Spleen (tissue), 11 donors: ENCODE results near the gene SEPHS1. TPM values are rescaled to one million over a fixed set of nuclear protein-coding genes. Genes with fewer than 3 reads are reported as not detected.

Experiments
- DNase-seq: peaks from one replicate; pipeline ENCODE4 v3.0.0-alpha.2; 2020
- H3K27ac ChIP-seq, 8 donors: fragments of 200-600 bp; sonication (generic) in 7 of 8; 1 replicate in 4 of 8; 2 replicates in 4 of 8; pipeline versions ENCODE4 v1.5.0 to v1.8.0; 2016 to 2021; ENCODE audit warnings: inconsistent platforms in 4 of 8, mild to moderate bottlenecking in 4 of 8, moderate library complexity in 1 of 8
- H3K27me3 ChIP-seq, 7 donors: fragments of 200-600 bp; sonication (generic) in 6 of 7; replicated peaks in 1 of 7; 1 replicate in 4 of 7; 2 replicates in 3 of 7; pipeline versions ENCODE4 v1.5.0 to v1.8.0; 2016 to 2021; ENCODE audit warnings: inconsistent platforms in 3 of 7, mild to moderate bottlenecking in 1 of 7
- H3K36me3 ChIP-seq, 6 donors: fragments of 200-600 bp; sonication (generic) in 5 of 6; 1 replicate in 4 of 6; 2 replicates in 2 of 6; pipeline versions ENCODE4 v1.5.0 to v1.8.0; 2016 to 2021; ENCODE audit warnings: inconsistent platforms in 2 of 6
- H3K4me1 ChIP-seq, 6 donors: fragments of 200-600 bp; sonication (generic) in 5 of 6; 1 replicate in 3 of 6; 2 replicates in 3 of 6; pipeline versions ENCODE4 v1.5.0 to v1.8.0; 2016 to 2021; ENCODE audit warnings: inconsistent platforms in 3 of 6
- H3K4me3 ChIP-seq, 8 donors: fragments of 200-600 bp; sonication (generic) in 7 of 8; 1 replicate in 4 of 8; 2 replicates in 4 of 8; pipeline versions ENCODE4 v1.5.0 to v1.8.0; 2016 to 2021; ENCODE audit warnings: inconsistent platforms in 4 of 8, mild to moderate bottlenecking in 4 of 8, moderate library complexity in 2 of 8
- H3K9me3 ChIP-seq, 8 donors: fragments of 200-600 bp; sonication (generic) in 7 of 8; 1 replicate in 4 of 8; 2 replicates in 4 of 8; pipeline versions ENCODE4 v1.5.0 to v1.8.0; 2016 to 2021; ENCODE audit warnings: inconsistent platforms in 4 of 8
- POLR2A ChIP-seq, 3 donors: fragments of 450-650 bp; IDR thresholded peaks; one replicate each; pipeline ENCODE4 v1.5.1; 2017; ENCODE audit warnings: antibody characterized with exemption in 3 of 3, mild to moderate bottlenecking in 1 of 3
- POLR2AphosphoS5 ChIP-seq, 3 donors: sonication (generic); formaldehyde crosslinking; IDR thresholded peaks; one replicate each; pipeline ENCODE4 v1.5.1; 2017; ENCODE audit warnings: antibody characterized with exemption in 3 of 3
- WGBS, 5 donors: extraction: QIAGEN DNeasy Blood & Tissue Kit in 3 of 5; methylation state at CpG; one replicate each; pipeline versions ENCODE4 v1.1.5 to v1.1.7; 2013 to 2018; 5-methylcytosine and 5-hydroxymethylcytosine counted together
- intact Hi-C: fragments of 100-400 bp; cut with DNase I; formaldehyde crosslinking; loops from one replicate; pipeline ENCODE4 v1.15.0; 2023; ENCODE audit warnings: low total_unique reads
- polyA plus RNA-seq, 3 donors: library from polyadenylated mRNA; stranded (reverse); fragments of 200-250 nt; gene quantifications; one replicate each; pipeline ENCODE4 v1.2.1, GENCODE V29; 2013
- total RNA-seq, 7 donors: library from RNA; depleted of rRNA in 3 of 7; stranded (reverse); fragments of >200 nt in 3 of 7; fragmentation: NEBNext Ultra II Directional in 4 of 7; extraction: Animal tissue kit (Norgen Biotek cat#: 25700) in 4 of 7; gene quantifications; one replicate each; pipeline versions ENCODE4 v1.1.0 to v1.2.1, GENCODE V29; 2016 to 2021
- TF ChIP-seq, protein P1 (sequence below), 11 experiments: fragments of 200-600 bp in 7 of 11; fragments of 450-650 bp in 4 of 11; sonication (generic) in 4 of 11; IDR thresholded peaks in 8 of 11; conservative IDR thresholded peaks in 3 of 11; 1 replicate in 7 of 11; 2 replicates in 4 of 11; pipeline versions ENCODE4 v1.4.0 to v1.8.0; 2016 to 2021; ENCODE audit warnings: antibody characterized with exemption in 11 of 11, inconsistent platforms in 4 of 11, mild to moderate bottlenecking in 1 of 11
- donor health status: healthy with polysubstance abuse.
- donor health status: DM: no; HTN: no; CAD: no; lungs with moderate emphysema.
- donor health status: DM: no; HTN: no; CAD: no.
- donor health status: Bipolar disorder and iron deficiency.
- donor health status: healthy.
- donor health status: DM: no; HTN: no; CAD: no.
- donor health status: DM: yes; HTN: yes; CAD: no.

SEPHS1 gene
- total and polyA plus RNA-seq, 10 donors = 15.4 to 44.0 (median 28.0) TPM

- Histone ChIP-seq H3K27ac (peak within 1 kb of the TSS; percentile 93 to 98 (median 95)), H3K27me3 (no peaks in the 10 kb centered on the region), H3K36me3 (peaks cover 0 to 8% (median 0%) of the 10 kb centered on the region in 6 donors), H3K4me1 (peaks cover 14 to 43% (median 32%) of the 10 kb centered on the region in 6 donors), H3K9me3 (no peaks in the 10 kb centered on the region), H3K4me3 (peak within 1 kb of the TSS; percentile 63 to 90 (median 69))
- WGBS, 5 donors = 0 to 1% (median 0%) methylated on average over 50 to 88 of the region's 88 CpGs
- TF ChIP-seq POLR2A (IDR thresholded peaks at IDR 0.05) (peak in 1 of 3 donors; percentile 63), POLR2AphosphoS5 (IDR thresholded peaks at IDR 0.05) (peak; percentile 75 to 84 (median 83))
- TF ChIP-seq, protein P1, sequence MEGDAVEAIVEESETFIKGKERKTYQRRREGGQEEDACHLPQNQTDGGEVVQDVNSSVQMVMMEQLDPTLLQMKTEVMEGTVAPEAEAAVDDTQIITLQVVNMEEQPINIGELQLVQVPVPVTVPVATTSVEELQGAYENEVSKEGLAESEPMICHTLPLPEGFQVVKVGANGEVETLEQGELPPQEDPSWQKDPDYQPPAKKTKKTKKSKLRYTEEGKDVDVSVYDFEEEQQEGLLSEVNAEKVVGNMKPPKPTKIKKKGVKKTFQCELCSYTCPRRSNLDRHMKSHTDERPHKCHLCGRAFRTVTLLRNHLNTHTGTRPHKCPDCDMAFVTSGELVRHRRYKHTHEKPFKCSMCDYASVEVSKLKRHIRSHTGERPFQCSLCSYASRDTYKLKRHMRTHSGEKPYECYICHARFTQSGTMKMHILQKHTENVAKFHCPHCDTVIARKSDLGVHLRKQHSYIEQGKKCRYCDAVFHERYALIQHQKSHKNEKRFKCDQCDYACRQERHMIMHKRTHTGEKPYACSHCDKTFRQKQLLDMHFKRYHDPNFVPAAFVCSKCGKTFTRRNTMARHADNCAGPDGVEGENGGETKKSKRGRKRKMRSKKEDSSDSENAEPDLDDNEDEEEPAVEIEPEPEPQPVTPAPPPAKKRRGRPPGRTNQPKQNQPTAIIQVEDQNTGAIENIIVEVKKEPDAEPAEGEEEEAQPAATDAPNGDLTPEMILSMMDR (IDR thresholded peaks at IDR 0.05 in 8 of 11, conservative IDR thresholded peaks at IDR 0.05 in 3 of 11) = peak in 2 of 11 experiments; percentile 13 to 26
- intact Hi-C loops = loop anchor here (10.0 kb wide), 1 partner anchor 135 kb away; the partner anchor contains the start of gene MCM10
- DNase-seq = peak; percentile 98
Measured at GRCh38 chr10:13299437-13300287, 48.4 kb downstream of the SEPHS1 start, which contains the start of gene PHYH. TSS of gene PHYH (minus strand) at chr10:13300064. CDS start at chr10:13300042, 22 bp downstream.

- WGBS, 5 donors = 49 to 55% (median 51%) methylated on average over 18 to 20 of the region's 20 CpGs
- Histone ChIP-seq H3K4me1 (peaks cover 14 to 43% (median 32%) of the 10 kb centered on the region in 6 donors), H3K36me3 (peaks cover 0 to 16% (median 0%) of the 10 kb centered on the region in 6 donors), H3K27ac (peak overlapping the region; percentile 93 to 98 (median 95)), H3K9me3 (no peaks in the 10 kb centered on the region), H3K4me3 (peak overlapping the region; percentile 63 to 90 (median 69)), H3K27me3 (no peaks in the 10 kb centered on the region)
- DNase-seq = peak; percentile 9
- intact Hi-C loops = loop anchor here (10.0 kb wide), 1 partner anchor 134 kb away; the partner anchor contains the start of gene MCM10
- TF ChIP-seq, protein P1 (IDR thresholded peaks at IDR 0.05 in 8 of 11, conservative IDR thresholded peaks at IDR 0.05 in 3 of 11) = no peak
- TF ChIP-seq POLR2AphosphoS5 (IDR thresholded peaks at IDR 0.05) = no peak
- no peak for TF ChIP-seq POLR2A (IDR thresholded peaks at IDR 0.05)
Measured at GRCh38 chr10:13298748-13299436, 49.2 kb downstream of the SEPHS1 start.

- 93 to 98% (median 94%) methylated on average over 9 to 10 of the region's 10 CpGs for WGBS, 5 donors
- Histone ChIP-seq H3K4me1 (peaks cover 12 to 30% (median 21%) of the 10 kb centered on the region in 6 donors), H3K4me3 (no peak overlapping the region), H3K9me3 (no peaks in the 10 kb centered on the region), H3K27ac (no peak overlapping the region), H3K27me3 (no peaks in the 10 kb centered on the region), H3K36me3 (peaks cover 0 to 40% (median 10%) of the 10 kb centered on the region in 6 donors)
- TF ChIP-seq, protein P1 (IDR thresholded peaks at IDR 0.05 in 8 of 11, conservative IDR thresholded peaks at IDR 0.05 in 3 of 11) = no peak
- no peak for TF ChIP-seq POLR2AphosphoS5 (IDR thresholded peaks at IDR 0.05)
- no peak for TF ChIP-seq POLR2A (IDR thresholded peaks at IDR 0.05)
- intact Hi-C loops = loop anchor here (10.0 kb wide), 1 partner anchor 132 kb away; the partner anchor contains the start of gene MCM10
- DNase-seq = peak; percentile 36
Measured at GRCh38 chr10:13296476-13296875, 51.6 kb downstream of the SEPHS1 start.
